GM21786 (cell line): ENCODE measurements around the gene LTBP1.

Source experiments
- ATAC-seq: cut with Tn5 transposase; IDR thresholded peaks from one replicate; pipeline ENCODE4 v1.9.1; 2021; ENCODE audit not compliant: unreplicated experiment

Gene LTBP1

DNA sequence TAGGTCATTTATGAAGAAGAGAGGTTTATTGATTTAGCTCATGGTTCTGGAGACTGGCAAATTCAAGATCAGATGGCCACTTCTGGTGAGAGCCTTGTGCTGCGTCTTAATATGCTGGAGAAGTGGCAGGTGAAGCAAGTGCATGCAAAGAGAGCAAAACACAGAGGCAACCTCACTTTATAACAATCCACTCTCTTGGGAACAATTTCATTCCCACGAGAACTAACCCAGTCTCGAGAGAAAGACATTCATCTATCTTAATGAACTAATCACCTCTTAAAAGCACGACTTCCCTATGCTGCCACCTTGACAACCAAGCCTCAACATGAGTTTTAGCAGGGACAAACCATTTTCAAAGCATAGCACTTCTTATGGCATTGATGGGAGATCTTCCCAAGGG, 343.2 kb downstream of the LTBP1 start:
- no peak for ATAC-seq

GRCh38 chr2:33291278-33292013, 344.7 kb downstream of the LTBP1 start:
- ATAC-seq = no peak

DNA sequence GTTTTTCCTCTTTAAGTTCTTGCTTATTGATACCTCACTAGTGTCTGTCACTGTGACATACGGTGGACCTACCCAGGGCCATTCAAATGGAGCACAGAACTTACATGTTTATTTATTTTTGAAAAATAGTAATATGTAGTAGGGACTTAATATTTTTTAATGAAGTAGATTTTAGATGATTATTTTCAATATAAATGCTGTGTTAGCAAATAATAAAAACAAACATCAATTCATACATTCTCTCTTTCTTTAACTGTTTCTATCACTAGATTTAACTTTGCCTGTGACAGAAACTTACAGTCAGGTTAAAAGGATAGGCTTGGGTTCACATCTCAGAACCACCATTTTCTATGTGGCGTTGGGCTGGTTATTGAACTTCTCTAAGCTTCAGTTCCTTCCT, 345.3 kb downstream of the LTBP1 start:
- no peak for ATAC-seq

GRCh38 chr2:33292981-33293595, 346.3 kb downstream of the LTBP1 start:
- no peak for ATAC-seq

- no peak for ATAC-seq
Observed at GRCh38 chr2:33298233-33298632, 351.5 kb downstream of the LTBP1 start.

DNA sequence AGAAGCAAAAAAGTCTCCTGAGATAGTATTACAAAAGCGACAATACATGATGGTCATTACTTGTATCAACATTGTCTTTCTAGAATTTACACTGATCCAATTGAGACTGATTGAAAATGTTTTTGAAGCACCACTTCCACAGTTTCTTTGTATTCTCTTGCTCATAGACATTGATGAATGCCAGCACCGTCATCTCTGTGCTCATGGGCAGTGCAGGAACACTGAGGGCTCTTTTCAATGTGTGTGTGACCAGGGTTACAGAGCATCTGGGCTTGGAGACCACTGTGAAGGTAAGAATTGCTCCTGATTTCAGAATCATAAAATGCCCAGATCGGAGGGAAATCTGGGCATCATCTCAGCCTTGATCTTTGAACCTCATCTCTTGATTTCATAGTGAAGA, 354.6 kb downstream of the LTBP1 start:
- no peak for ATAC-seq

GRCh38 chr2:33302348-33302747, 355.6 kb downstream of the LTBP1 start:
- ATAC-seq = no peak

DNA sequence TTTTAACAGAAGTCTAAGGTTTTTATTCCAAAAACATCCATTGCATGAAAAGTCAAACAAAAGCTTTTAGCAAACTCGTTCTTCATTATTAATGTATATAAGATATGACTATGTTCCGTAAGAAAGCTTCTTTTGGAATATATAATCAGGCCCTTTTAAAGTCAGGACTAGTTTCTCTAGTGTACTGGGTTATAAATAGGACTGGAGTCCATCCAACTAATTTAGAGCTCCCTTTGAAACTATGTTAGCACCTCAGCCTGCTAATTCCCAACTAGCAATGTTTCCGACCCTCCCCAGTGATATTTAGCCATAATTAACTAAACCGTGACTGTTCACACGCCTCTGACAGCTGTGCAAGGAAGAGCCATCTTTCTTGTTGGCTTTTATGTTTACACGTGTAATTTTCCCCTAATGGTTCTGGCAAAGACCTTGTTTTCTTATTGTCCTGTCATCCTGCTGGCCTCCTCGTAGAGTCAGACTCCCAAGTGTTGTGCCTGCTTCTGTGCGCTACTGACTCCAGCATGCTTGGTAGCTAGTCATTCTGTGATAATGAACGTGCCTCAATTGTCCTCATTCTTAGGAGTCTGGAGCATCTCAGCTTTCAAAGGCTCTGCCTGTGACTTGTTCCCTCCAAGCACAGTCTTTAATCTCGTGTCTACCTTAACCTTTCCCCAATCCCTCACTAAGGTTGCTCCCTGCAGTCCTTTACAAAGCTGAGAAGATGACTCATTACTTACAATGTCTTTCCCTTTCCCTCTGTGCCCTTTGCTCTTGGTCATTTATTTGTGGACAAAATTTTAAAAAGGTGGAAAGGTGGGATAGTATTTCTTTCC, 357.5 kb downstream of the LTBP1 start:
- no peak for ATAC-seq

DNA sequence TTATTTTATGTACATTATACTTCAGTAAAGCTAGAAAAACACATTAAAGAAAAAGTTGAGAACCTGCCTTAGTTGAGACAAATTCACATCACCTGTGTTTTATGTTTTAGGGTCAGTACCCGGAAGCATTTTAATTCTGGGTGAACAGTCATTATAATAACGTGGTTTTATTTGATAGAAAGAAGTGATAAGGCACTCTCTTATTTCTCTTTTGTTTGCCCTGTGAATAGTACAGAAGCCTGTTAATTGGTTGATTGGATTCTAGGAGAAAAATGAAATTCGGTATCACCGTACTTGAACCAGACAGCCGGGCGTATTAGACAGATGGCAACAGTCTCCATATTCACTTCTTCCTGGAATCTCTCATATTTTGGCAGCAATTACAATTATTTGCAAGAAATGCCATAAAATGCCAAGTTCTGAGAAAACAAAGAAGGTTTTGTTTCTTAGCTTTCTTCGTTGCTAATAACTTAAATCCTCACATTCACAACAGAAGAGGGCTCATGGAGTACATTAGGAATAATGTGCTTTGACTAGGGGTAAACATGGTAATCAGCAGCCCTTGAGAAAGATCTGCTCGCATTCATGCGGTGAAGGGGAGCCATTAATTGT, 361.0 kb downstream of the LTBP1 start:
- ATAC-seq = no peak

- ATAC-seq = no peak
Observed at GRCh38 chr2:33312355-33312754, 365.6 kb downstream of the LTBP1 start.

- no peak for ATAC-seq
Observed at GRCh38 chr2:33313039-33313438, 366.3 kb downstream of the LTBP1 start.

DNA sequence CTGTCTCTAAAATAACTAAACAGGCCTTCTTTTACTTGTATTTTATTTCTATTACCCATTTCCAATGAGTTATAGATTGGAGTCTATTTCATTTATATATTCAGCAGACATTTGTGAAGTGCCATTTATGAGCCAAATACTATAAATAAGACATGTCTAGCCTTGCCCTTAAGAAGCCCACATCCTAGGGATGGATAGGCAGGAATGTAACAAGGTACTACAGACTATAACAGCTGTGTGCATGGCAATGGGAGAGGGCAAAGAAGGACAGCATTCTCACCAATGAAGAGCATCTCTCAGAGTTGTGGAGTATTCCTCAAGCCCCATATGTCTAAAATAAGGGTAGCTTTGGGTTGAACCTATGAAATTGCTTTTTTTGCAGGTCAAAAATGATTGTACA, 367.8 kb downstream of the LTBP1 start:
- no peak for ATAC-seq

DNA sequence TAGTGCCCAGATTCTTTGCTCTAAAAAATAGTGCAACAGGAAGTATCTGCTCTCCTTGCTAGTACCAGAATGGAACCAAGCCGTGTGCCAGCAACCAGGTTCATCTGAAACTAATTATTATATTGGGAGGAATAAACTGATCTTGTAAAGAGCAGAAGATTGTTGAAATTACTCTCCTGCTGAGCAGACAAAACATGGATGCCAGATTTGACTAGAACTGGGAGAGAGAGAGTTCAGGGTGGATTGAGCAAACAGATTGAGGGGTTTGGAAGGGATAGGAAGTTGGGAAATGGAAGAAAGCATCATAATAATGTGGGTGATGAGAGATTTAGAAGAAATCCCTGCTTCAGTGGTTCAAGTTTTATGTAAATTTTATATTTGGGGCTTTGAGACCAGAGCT, 369.6 kb downstream of the LTBP1 start:
- ATAC-seq = no peak

DNA sequence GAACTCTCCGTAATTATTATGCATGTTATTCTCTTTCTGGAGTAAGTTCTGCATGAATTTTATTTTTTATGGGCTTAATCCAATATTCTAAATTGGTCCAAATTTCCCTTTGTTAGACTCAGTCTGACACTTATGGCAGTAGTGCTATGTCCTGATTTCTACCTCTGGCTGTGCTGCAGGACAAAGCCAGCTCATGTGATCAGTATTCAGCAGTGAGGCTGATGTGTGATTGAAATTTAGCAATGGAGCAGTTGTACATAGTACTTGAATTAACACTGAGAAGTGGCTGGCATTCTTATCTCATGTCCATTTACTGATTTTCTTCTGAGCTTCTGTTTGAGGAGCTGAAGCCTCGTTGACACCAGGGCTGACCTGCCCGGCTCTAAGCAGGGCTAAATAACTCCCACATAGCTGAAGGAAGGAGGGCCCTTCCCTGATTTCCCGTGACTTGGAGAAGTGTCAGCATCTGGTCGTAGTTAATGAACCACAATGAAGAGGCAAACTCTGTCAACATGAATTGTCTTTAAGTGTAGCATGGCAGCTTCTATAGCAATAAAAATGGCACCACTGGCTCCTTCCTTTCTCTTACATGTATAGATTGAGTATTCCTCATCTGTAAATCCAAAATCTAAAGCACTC, 370.7 kb downstream of the LTBP1 start:
- ATAC-seq = no peak

- ATAC-seq = no peak
Observed at GRCh38 chr2:33318456-33318855, 371.7 kb downstream of the LTBP1 start.

- no peak for ATAC-seq
Observed at GRCh38 chr2:33320573-33320972, 373.8 kb downstream of the LTBP1 start.

- ATAC-seq = no peak
Observed at GRCh38 chr2:33321236-33321771, 374.6 kb downstream of the LTBP1 start.

- ATAC-seq = no peak
Observed at GRCh38 chr2:33321876-33322483, 375.2 kb downstream of the LTBP1 start.

GRCh38 chr2:33322612-33323011, 375.9 kb downstream of the LTBP1 start:
- no peak for ATAC-seq

DNA sequence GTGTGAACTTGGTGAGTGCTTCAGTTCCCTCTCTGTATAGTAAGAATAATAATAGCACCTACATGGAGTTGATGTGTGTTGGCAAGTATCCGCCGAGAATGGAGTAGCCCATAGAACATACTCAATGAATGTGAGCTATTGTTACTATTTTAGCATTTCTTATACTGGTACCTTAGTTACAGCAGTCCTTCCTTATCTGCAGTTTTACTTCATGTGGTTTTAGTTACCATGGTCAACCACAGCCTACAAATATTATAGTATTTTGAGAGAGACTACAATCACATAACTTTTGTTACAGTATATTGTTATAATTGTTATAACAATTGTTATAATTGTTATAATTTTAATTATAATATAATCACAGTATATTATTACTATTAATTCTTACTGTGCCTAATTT, 377.2 kb downstream of the LTBP1 start:
- ATAC-seq = no peak
